ENCODE results near the gene RBM6. TPM values are rescaled to one million over a fixed set of nuclear protein-coding genes. Genes with fewer than 3 reads are reported as not detected.

RBM6 gene
- total RNA-seq, 1 experiment from 2014 or later = 118 TPM

GRCh38 chr3:50122661-50123391 lies 182.9 kb downstream of the RBM6 start (continued):
- TF ChIP-seq, protein P1, sequence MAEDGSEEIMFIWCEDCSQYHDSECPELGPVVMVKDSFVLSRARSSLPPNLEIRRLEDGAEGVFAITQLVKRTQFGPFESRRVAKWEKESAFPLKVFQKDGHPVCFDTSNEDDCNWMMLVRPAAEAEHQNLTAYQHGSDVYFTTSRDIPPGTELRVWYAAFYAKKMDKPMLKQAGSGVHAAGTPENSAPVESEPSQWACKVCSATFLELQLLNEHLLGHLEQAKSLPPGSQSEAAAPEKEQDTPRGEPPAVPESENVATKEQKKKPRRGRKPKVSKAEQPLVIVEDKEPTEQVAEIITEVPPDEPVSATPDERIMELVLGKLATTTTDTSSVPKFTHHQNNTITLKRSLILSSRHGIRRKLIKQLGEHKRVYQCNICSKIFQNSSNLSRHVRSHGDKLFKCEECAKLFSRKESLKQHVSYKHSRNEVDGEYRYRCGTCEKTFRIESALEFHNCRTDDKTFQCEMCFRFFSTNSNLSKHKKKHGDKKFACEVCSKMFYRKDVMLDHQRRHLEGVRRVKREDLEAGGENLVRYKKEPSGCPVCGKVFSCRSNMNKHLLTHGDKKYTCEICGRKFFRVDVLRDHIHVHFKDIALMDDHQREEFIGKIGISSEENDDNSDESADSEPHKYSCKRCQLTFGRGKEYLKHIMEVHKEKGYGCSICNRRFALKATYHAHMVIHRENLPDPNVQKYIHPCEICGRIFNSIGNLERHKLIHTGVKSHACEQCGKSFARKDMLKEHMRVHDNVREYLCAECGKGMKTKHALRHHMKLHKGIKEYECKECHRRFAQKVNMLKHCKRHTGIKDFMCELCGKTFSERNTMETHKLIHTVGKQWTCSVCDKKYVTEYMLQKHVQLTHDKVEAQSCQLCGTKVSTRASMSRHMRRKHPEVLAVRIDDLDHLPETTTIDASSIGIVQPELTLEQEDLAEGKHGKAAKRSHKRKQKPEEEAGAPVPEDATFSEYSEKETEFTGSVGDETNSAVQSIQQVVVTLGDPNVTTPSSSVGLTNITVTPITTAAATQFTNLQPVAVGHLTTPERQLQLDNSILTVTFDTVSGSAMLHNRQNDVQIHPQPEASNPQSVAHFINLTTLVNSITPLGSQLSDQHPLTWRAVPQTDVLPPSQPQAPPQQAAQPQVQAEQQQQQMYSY (CRISPR knock-in tag; IDR thresholded peaks at IDR 0.05) = no peak
- no peak for TF ChIP-seq FOXJ3 (CRISPR knock-in tag; IDR thresholded peaks at IDR 0.05; ENCODE audit: borderline replicate concordance)
- TF ChIP-seq, protein P2, sequence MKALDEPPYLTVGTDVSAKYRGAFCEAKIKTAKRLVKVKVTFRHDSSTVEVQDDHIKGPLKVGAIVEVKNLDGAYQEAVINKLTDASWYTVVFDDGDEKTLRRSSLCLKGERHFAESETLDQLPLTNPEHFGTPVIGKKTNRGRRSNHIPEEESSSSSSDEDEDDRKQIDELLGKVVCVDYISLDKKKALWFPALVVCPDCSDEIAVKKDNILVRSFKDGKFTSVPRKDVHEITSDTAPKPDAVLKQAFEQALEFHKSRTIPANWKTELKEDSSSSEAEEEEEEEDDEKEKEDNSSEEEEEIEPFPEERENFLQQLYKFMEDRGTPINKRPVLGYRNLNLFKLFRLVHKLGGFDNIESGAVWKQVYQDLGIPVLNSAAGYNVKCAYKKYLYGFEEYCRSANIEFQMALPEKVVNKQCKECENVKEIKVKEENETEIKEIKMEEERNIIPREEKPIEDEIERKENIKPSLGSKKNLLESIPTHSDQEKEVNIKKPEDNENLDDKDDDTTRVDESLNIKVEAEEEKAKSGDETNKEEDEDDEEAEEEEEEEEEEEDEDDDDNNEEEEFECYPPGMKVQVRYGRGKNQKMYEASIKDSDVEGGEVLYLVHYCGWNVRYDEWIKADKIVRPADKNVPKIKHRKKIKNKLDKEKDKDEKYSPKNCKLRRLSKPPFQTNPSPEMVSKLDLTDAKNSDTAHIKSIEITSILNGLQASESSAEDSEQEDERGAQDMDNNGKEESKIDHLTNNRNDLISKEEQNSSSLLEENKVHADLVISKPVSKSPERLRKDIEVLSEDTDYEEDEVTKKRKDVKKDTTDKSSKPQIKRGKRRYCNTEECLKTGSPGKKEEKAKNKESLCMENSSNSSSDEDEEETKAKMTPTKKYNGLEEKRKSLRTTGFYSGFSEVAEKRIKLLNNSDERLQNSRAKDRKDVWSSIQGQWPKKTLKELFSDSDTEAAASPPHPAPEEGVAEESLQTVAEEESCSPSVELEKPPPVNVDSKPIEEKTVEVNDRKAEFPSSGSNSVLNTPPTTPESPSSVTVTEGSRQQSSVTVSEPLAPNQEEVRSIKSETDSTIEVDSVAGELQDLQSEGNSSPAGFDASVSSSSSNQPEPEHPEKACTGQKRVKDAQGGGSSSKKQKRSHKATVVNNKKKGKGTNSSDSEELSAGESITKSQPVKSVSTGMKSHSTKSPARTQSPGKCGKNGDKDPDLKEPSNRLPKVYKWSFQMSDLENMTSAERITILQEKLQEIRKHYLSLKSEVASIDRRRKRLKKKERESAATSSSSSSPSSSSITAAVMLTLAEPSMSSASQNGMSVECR (CRISPR knock-in tag; IDR thresholded peaks at IDR 0.05; ENCODE audit: borderline replicate concordance) = no peak
- no peak for TF ChIP-seq FOXK1 (CRISPR knock-in tag; IDR thresholded peaks at IDR 0.05)
- TF ChIP-seq USF2 (CRISPR knock-in tag; IDR thresholded peaks at IDR 0.05) = no peak
- TF ChIP-seq, protein P3, sequence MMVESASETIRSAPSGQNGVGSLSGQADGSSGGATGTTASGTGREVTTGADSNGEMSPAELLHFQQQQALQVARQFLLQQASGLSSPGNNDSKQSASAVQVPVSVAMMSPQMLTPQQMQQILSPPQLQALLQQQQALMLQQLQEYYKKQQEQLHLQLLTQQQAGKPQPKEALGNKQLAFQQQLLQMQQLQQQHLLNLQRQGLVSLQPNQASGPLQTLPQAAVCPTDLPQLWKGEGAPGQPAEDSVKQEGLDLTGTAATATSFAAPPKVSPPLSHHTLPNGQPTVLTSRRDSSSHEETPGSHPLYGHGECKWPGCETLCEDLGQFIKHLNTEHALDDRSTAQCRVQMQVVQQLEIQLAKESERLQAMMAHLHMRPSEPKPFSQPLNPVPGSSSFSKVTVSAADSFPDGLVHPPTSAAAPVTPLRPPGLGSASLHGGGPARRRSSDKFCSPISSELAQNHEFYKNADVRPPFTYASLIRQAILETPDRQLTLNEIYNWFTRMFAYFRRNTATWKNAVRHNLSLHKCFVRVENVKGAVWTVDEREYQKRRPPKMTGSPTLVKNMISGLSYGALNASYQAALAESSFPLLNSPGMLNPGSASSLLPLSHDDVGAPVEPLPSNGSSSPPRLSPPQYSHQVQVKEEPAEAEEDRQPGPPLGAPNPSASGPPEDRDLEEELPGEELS (CRISPR knock-in tag; IDR thresholded peaks at IDR 0.05) = no peak

DNA sequence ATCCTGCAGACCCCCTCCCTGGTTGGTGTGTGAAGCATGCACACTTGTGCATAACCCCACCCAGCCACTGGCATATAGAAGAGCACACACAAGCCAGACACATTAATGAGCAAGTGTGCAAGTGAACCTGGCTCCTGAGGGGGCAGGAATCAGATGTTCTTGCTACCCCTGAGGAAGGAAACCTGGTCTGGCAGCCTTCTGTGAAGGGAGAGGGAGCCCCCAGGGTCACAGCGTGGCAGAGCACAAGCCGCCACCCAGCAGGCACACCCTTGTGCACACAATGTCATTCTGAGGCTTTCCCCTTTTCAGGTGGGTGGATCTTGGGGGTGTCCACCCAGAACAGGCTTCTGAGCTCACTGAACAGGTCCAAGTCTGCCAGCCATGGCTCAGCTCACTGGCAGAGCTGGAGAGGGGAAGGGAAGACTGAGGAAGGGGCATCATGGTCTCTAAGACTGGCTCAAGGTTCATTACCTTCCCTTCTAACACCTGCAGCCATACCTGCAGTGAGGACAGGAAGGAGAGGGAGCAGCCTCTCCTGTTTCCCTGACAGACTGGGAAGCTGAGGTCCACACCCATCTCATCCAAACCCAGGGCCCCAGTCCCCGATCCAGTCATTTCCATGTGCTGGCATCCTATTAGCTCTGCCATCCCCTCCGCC lies 183.6 kb downstream of the RBM6 start:
- DNase-seq (ENCODE audit: low spot score) (no peak), ATAC-seq (no peak)
- Mint-ChIP-seq H3K36me3 (peaks cover 7% of the 10 kb centered on the region), H3K27me3 (ENCODE audit: low read depth) (no peaks in the 10 kb centered on the region), H3K4me1 (peaks cover 41% of the 10 kb centered on the region), H3K27ac (no peak overlapping the region), H3K9me3 (no peaks in the 10 kb centered on the region), H3K4me3 (no peak overlapping the region)
- CTCF ChIA-PET = interaction anchor here (0.6 to 5.9 kb wide), 16 partner anchors 7 to 422 kb away, joined by 3 to 74 read pairs (median 6); partner anchors contain the start of gene GNAT1
- TF ChIP-seq ZBTB21 (CRISPR knock-in tag; IDR thresholded peaks at IDR 0.05; ENCODE audit: borderline replicate concordance) (no peak), ZMAT4 (CRISPR knock-in tag; IDR thresholded peaks at IDR 0.05) (no peak), NFE2L1 (CRISPR knock-in tag; IDR thresholded peaks at IDR 0.05) (no peak)
- POLR2A ChIA-PET = interaction anchor here (0.8 kb wide), 1 partner anchor 71 kb away, joined by 3 read pairs; no protein-coding TSS in a partner anchor
